GM12878 (cell line): Measurements from ENCODE around the gene MTA3. TPM values are rescaled to one million over a fixed set of nuclear protein-coding genes. Genes with fewer than 3 reads are reported as not detected.

Source experiments
- ATAC-seq: fragments of 200-7000 bp; cut with Tn5 transposase; 3 replicates; pipeline ENCODE4 v1.9.1; 2020; ENCODE audit warnings: mild to moderate bottlenecking, moderate library complexity
- BruUV-seq: library from RNA; stranded (reverse); fragments of 400-500 nt; replicated peaks from 2 replicates; lab custom pipeline; 2021; lab: Mats Ljungman, UMichigan
- CTCF ChIA-PET: fragments of 300-600 bp; sonication (Branson Sonifier 250); formaldehyde crosslinking; extraction: SDS; loops from one replicate; lab custom pipeline; 2021; ENCODE audit warnings: inconsistent platforms; lab: Yijun Ruan, JAX
- POLR2A ChIA-PET: fragments of 350-600 bp; formaldehyde crosslinking; extraction: SDS; loops from one replicate; lab custom pipeline; 2021; ENCODE audit warnings: inconsistent platforms; lab: Charles Lee
- RAD21 ChIA-PET: fragments of 300-600 bp; sonication (Branson Sonifier 250); formaldehyde crosslinking; loops from one replicate; lab custom pipeline; 2023; ENCODE audit warnings: antibody characterized with exemption; ENCODE audit not compliant: unreplicated experiment; lab: Charles Lee
- SMC1A ChIA-PET: fragments of 300-600 bp; sonication (Branson Sonifier 250); formaldehyde crosslinking; loops from one replicate; lab custom pipeline; 2023; ENCODE audit not compliant: unreplicated experiment, uncharacterized antibody; lab: Charles Lee
- DNase-seq: peaks from one replicate; pipeline ENCODE4 v3.0.0-alpha.2; 2011; ENCODE audit warnings: low read depth, low spot score
- FAIRE-seq: peaks from 3 replicates; lab custom pipeline; 2011; peaks lifted over from hg19 to GRCh38; lab: Jason Lieb, UNC
- H2AFZ ChIP-seq: 2 replicates; pipeline ENCODE4 v1.6.0; 2011; ENCODE audit warnings: low read depth, low read length, control low read depth; ENCODE audit not compliant: control insufficient read depth
- H3K27ac ChIP-seq: 2 replicates; pipeline ENCODE4 v1.5.1; 2011; ENCODE audit warnings: control low read depth; ENCODE audit not compliant: control insufficient read depth, insufficient read depth
- H3K27me3 ChIP-seq, 2 experiments: replicated peaks in 1 of 2; 2 replicates each; pipeline versions ENCODE4 v1.6.0 to v1.6.1; 2011; ENCODE audit warnings: low read length in 1 of 2; ENCODE audit not compliant: control insufficient read depth in 2 of 2, insufficient read depth in 2 of 2
- H3K36me3 ChIP-seq, 2 experiments: 2 replicates each; pipeline ENCODE4 v1.5.1; 2011; ENCODE audit warnings: low read length in 1 of 2; ENCODE audit not compliant: control insufficient read depth in 2 of 2, insufficient read depth in 2 of 2
- H3K4me1 ChIP-seq: 2 replicates; pipeline ENCODE4 v1.6.1; 2011; ENCODE audit warnings: mild to moderate bottlenecking, low read length, moderate library complexity, mixed read lengths; ENCODE audit not compliant: control insufficient read depth, insufficient read depth
- H3K4me2 ChIP-seq: 2 replicates; pipeline ENCODE4 v1.6.0; 2011; ENCODE audit warnings: control low read depth; ENCODE audit not compliant: control insufficient read depth, insufficient read depth
- H3K4me3 ChIP-seq: fragments of 200-600 bp; sonication (generic); 2 replicates; pipeline ENCODE4 v1.5.1; 2016
- H3K79me2 ChIP-seq: 2 replicates; pipeline ENCODE4 v1.6.0; 2011; ENCODE audit warnings: low read length; ENCODE audit not compliant: control insufficient read depth, insufficient read depth
- H3K9ac ChIP-seq: 2 replicates; pipeline ENCODE4 v1.8.0; 2011; ENCODE audit warnings: low read length, control low read depth, mixed read lengths; ENCODE audit not compliant: control insufficient read depth, insufficient read depth
- H3K9me3 ChIP-seq: replicated peaks from 3 replicates; pipeline ENCODE4 v1.5.1; 2011; ENCODE audit warnings: mild to moderate bottlenecking, low read length; ENCODE audit not compliant: control insufficient read depth, insufficient read depth
- H4K20me1 ChIP-seq: 2 replicates; pipeline ENCODE4 v1.6.0; 2011; ENCODE audit not compliant: control insufficient read depth, insufficient read depth
- BHLHE40 ChIP-seq, 2 experiments: fragments of 450-650 bp in 1 of 2; IDR thresholded peaks; 2 replicates each; pipeline ENCODE4 v1.6.1; 2011 to 2017; ENCODE audit warnings: low read depth in 2 of 2, borderline replicate concordance in 1 of 2, improper control_type of control experiment in 1 of 2, low read length in 1 of 2, mild to moderate bottlenecking in 1 of 2
- EED ChIP-seq: sonication (generic); IDR thresholded peaks from 2 replicates; pipeline ENCODE4 v1.6.1; 2016; ENCODE audit warnings: antibody characterized with exemption, low read depth
- FOS ChIP-seq: IDR thresholded peaks from 3 replicates; pipeline ENCODE4 v1.6.1; 2011; ENCODE audit warnings: borderline replicate concordance; ENCODE audit not compliant: insufficient read length; ENCODE audit errors: extremely low read depth
- IKZF1 ChIP-seq: fragments of 450-650 bp; conservative IDR thresholded peaks from 2 replicates; pipeline ENCODE4 v1.6.1; 2017; ENCODE audit warnings: antibody characterized with exemption, mild to moderate bottlenecking
- MTA3 ChIP-seq: IDR thresholded peaks from 2 replicates; pipeline ENCODE4 v1.6.1; 2012; ENCODE audit warnings: low read length, inconsistent platforms, borderline replicate concordance
- NFIC ChIP-seq: IDR thresholded peaks from 2 replicates; pipeline ENCODE4 v1.6.1; 2012; ENCODE audit warnings: low read depth, mild to moderate bottlenecking, inconsistent platforms, low read length, moderate library complexity
- NFYB ChIP-seq: IDR thresholded peaks from 2 replicates; pipeline ENCODE4 v1.6.1; 2011; ENCODE audit warnings: low read depth, mild to moderate bottlenecking, low read length, improper control_type of control experiment, moderate library complexity; ENCODE audit not compliant: insufficient read depth
- NRF1 ChIP-seq: conservative IDR thresholded peaks from 2 replicates; pipeline ENCODE4 v1.6.1; 2011; ENCODE audit warnings: mild to moderate bottlenecking, low read depth, low read length, improper control_type of control experiment
- STAT3 ChIP-seq: IDR thresholded peaks from 2 replicates; pipeline ENCODE4 v1.6.1; 2011; ENCODE audit warnings: low read depth, low read length, improper control_type of control experiment
- TARDBP ChIP-seq: IDR thresholded peaks from 2 replicates; pipeline ENCODE4 v1.6.1; 2016; ENCODE audit warnings: borderline replicate concordance
- WGBS: methylation state at CpG from one replicate; pipeline ENCODE4 v1.1.6; 2016; ENCODE audit warnings: low lambda C conversion rate; ENCODE audit not compliant: insufficient replicate concordance, insufficient coverage; ENCODE audit errors: missing lambda C conversion rate; 5-methylcytosine and 5-hydroxymethylcytosine counted together
- in situ Hi-C: fragments of 300-500 bp; cut with MboI; formaldehyde crosslinking; loops from 9 replicates; pipeline ENCODE4 v1.14.3; 2018; ENCODE audit warnings: mixed read lengths
- intact Hi-C: fragments of 100-400 bp; cut with micrococcal nuclease; formaldehyde crosslinking; loops from one replicate; pipeline ENCODE4 v1.14.2; 2022; ENCODE audit not compliant: unreplicated experiment
- polyA plus RNA-seq, 11 experiments: library from polyadenylated mRNA; depleted of rRNA in 4 of 11; unstranded in 6 of 11; stranded (reverse) in 5 of 11; fragments of >200 nt; fragmentation: Nextera tagmentation in 4 of 11; fragmentation: Illumina TruSeq in 1 of 11; extraction: Ambion mirVana in 4 of 11; extraction: Trizol in 1 of 11; gene quantifications; 1 replicate in 1 of 11; 2 replicates in 10 of 11; pipeline versions ENCODE4 v1.2.1 to v1.2.3, GENCODE V29; 2011 to 2016; ENCODE audit warnings: inconsistent platforms in 2 of 11, missing spikeins in 2 of 11, low read depth in 1 of 11
- total RNA-seq, 4 experiments: library from RNA; depleted of rRNA in 3 of 4; stranded (reverse); fragments of >200 nt in 3 of 4; fragmentation: Illumina TruSeq in 1 of 4; extraction: Trizol in 1 of 4; gene quantifications; 2 replicates each; pipeline versions ENCODE4 v1.2.1 to v1.2.3, GENCODE V29; 2013 to 2021
- TF ChIP-seq, protein P1 (sequence below): fragments of 450-650 bp; formaldehyde crosslinking; IDR thresholded peaks from 2 replicates; pipeline ENCODE4 v1.4.0; 2020; ENCODE audit warnings: mild to moderate bottlenecking, moderate library complexity
- TF ChIP-seq, protein P2 (sequence below): fragments of 150-350 bp; IDR thresholded peaks from 2 replicates; pipeline ENCODE4 v1.6.1; 2016; ENCODE audit warnings: low read depth, low read length
- TF ChIP-seq, protein P3 (sequence below): fragments of 450-650 bp; formaldehyde crosslinking; IDR thresholded peaks from 2 replicates; pipeline ENCODE4 v1.4.0; 2022; ENCODE audit warnings: mild to moderate bottlenecking, moderate library complexity

MTA3 gene
- total and polyA plus RNA-seq, 10 of the 15 experiments (the other 5 are each of a cell fraction or from before 2014, with no cell fraction given): 17.6 to 45.5 (median 26.5) TPM

DNA sequence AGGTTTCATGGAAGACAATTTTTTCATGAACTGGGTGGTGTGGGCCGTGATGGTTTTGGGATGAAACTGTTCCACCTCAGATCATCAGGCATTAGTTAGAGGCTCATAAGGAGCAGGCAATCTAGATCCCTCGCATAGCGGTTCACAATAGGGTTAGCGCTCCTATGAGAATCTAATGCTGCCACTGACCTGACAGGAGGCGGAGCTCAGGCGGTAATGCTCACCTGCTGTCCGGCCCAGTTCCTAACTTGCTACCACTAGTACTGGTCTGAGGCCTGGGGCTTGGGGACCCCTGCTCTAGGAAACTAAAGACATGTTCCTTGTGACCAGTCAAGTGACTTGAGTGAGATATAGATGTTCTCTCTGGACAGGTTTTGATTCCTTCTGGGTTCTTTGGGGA is 146.3 kb downstream of the MTA3 start:
- no peak overlapping the region for H2AFZ ChIP-seq
- SMC1A ChIA-PET: no interaction called here
- no peaks in the 10 kb centered on the region for H3K36me3 ChIP-seq
- DNase-seq (no peak), ATAC-seq (no peak; the same call in 2 of the 3 replicates), FAIRE-seq (peak; percentile 13)
- intact Hi-C loops: no loop called here
- no peaks in the 10 kb centered on the region for H3K27me3 ChIP-seq
- WGBS: 100% methylated on average over 7 of the region's 7 CpGs
- no peaks in the 10 kb centered on the region for H3K4me1 ChIP-seq
- no peak overlapping the region for H3K27ac ChIP-seq
- H4K20me1 ChIP-seq: no peaks in the 10 kb centered on the region
- in situ Hi-C loops: no loop called here
- CTCF ChIA-PET: no interaction called here
- H3K9ac ChIP-seq: no peak overlapping the region
- H3K4me2 ChIP-seq: no peak overlapping the region
- no TSS peak for BruUV-seq
- no peaks in the 10 kb centered on the region for H3K9me3 ChIP-seq
- H3K79me2 ChIP-seq: no peaks in the 10 kb centered on the region
- POLR2A ChIA-PET: no interaction called here
- no peak overlapping the region for H3K4me3 ChIP-seq
- RAD21 ChIA-PET: no interaction called here
- TF ChIP-seq FOS (no peak), NFYB (no peak), IKZF1 (no peak), BHLHE40 (IDR thresholded peaks at IDR 0.05; ENCODE audit: borderline replicate concordance in 1 of 2, low read depth in 2 of 2, low read length in 1 of 2) (no peak), MTA3 (no peak), STAT3 (no peak), TARDBP (no peak), EED (no peak), NFIC (no peak), NRF1 (no peak)
- TF ChIP-seq, protein P1, sequence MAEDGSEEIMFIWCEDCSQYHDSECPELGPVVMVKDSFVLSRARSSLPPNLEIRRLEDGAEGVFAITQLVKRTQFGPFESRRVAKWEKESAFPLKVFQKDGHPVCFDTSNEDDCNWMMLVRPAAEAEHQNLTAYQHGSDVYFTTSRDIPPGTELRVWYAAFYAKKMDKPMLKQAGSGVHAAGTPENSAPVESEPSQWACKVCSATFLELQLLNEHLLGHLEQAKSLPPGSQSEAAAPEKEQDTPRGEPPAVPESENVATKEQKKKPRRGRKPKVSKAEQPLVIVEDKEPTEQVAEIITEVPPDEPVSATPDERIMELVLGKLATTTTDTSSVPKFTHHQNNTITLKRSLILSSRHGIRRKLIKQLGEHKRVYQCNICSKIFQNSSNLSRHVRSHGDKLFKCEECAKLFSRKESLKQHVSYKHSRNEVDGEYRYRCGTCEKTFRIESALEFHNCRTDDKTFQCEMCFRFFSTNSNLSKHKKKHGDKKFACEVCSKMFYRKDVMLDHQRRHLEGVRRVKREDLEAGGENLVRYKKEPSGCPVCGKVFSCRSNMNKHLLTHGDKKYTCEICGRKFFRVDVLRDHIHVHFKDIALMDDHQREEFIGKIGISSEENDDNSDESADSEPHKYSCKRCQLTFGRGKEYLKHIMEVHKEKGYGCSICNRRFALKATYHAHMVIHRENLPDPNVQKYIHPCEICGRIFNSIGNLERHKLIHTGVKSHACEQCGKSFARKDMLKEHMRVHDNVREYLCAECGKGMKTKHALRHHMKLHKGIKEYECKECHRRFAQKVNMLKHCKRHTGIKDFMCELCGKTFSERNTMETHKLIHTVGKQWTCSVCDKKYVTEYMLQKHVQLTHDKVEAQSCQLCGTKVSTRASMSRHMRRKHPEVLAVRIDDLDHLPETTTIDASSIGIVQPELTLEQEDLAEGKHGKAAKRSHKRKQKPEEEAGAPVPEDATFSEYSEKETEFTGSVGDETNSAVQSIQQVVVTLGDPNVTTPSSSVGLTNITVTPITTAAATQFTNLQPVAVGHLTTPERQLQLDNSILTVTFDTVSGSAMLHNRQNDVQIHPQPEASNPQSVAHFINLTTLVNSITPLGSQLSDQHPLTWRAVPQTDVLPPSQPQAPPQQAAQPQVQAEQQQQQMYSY (CRISPR knock-in tag): no peak
- TF ChIP-seq, protein P2, sequence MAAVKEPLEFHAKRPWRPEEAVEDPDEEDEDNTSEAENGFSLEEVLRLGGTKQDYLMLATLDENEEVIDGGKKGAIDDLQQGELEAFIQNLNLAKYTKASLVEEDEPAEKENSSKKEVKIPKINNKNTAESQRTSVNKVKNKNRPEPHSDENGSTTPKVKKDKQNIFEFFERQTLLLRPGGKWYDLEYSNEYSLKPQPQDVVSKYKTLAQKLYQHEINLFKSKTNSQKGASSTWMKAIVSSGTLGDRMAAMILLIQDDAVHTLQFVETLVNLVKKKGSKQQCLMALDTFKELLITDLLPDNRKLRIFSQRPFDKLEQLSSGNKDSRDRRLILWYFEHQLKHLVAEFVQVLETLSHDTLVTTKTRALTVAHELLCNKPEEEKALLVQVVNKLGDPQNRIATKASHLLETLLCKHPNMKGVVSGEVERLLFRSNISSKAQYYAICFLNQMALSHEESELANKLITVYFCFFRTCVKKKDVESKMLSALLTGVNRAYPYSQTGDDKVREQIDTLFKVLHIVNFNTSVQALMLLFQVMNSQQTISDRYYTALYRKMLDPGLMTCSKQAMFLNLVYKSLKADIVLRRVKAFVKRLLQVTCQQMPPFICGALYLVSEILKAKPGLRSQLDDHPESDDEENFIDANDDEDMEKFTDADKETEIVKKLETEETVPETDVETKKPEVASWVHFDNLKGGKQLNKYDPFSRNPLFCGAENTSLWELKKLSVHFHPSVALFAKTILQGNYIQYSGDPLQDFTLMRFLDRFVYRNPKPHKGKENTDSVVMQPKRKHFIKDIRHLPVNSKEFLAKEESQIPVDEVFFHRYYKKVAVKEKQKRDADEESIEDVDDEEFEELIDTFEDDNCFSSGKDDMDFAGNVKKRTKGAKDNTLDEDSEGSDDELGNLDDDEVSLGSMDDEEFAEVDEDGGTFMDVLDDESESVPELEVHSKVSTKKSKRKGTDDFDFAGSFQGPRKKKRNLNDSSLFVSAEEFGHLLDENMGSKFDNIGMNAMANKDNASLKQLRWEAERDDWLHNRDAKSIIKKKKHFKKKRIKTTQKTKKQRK: no peak
- TF ChIP-seq, protein P3, sequence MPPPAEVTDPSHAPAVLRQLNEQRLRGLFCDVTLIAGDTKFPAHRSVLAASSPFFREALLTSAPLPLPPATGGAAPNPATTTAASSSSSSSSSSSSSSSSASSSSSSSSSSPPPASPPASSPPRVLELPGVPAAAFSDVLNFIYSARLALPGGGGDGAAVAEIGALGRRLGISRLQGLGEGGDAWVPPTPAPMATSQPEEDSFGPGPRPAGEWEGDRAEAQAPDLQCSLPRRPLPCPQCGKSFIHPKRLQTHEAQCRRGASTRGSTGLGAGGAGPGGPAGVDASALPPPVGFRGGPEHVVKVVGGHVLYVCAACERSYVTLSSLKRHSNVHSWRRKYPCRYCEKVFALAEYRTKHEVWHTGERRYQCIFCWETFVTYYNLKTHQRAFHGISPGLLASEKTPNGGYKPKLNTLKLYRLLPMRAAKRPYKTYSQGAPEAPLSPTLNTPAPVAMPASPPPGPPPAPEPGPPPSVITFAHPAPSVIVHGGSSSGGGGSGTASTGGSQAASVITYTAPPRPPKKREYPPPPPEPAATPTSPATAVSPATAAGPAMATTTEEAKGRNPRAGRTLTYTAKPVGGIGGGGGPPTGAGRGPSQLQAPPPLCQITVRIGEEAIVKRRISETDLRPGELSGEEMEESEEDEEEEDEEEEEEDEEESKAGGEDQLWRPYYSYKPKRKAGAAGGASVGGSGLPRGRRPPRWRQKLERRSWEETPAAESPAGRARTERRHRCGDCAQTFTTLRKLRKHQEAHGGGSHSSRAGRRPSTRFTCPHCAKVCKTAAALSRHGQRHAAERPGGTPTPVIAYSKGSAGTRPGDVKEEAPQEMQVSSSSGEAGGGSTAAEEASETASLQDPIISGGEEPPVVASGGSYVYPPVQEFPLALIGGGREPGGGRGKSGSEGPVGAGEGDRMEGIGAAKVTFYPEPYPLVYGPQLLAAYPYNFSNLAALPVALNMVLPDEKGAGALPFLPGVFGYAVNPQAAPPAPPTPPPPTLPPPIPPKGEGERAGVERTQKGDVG (CRISPR knock-in tag): no peak
